IMR-90 (cell line): Measurements from ENCODE around the gene OR2A12. TPM values are rescaled to one million over a fixed set of nuclear protein-coding genes. Genes with fewer than 3 reads are reported as not detected.

Experiments
- ATAC-seq: fragments of 200-7000 bp; cut with Tn5 transposase; 2 replicates; pipeline ENCODE4 v1.9.1; 2020; ENCODE audit warnings: low read depth, mild to moderate bottlenecking, moderate library complexity
- BruUV-seq: library from RNA; stranded (reverse); fragments of 400-500 nt; replicated peaks from 2 replicates; lab custom pipeline; 2021; lab: Mats Ljungman, UMichigan
- CTCF ChIA-PET: fragments of 300-600 bp; formaldehyde crosslinking; extraction: SDS; loops from one replicate; lab custom pipeline; 2021; ENCODE audit warnings: antibody characterized with exemption; lab: Yijun Ruan, JAX
- POLR2A ChIA-PET: fragments of 300-600 bp; sonication (Branson Sonifier 250); formaldehyde crosslinking; loops from one replicate; lab custom pipeline; 2022; ENCODE audit warnings: antibody characterized with exemption; ENCODE audit not compliant: unreplicated experiment; lab: Charles Lee
- DNase-seq: peaks from one replicate; pipeline ENCODE4 v3.0.0; 2013
- H2AFZ ChIP-seq: replicated peaks from 2 replicates; pipeline ENCODE3; 2013; ENCODE audit warnings: low read length, mild to moderate bottlenecking; ENCODE audit not compliant: poor library complexity
- H2AK5ac ChIP-seq: 2 replicates; pipeline ENCODE4 v1.6.1; 2013; ENCODE audit warnings: low read depth, low read length, inconsistent platforms
- H2AK9ac ChIP-seq: replicated peaks from 2 replicates; pipeline ENCODE3; 2013; ENCODE audit warnings: mild to moderate bottlenecking, low read depth, low read length, moderate library complexity; ENCODE audit not compliant: poor library complexity
- H2BK120ac ChIP-seq: 2 replicates; pipeline ENCODE4 v1.6.1; 2013; ENCODE audit warnings: low read depth, low read length, inconsistent platforms
- H2BK15ac ChIP-seq: 3 replicates; pipeline ENCODE4 v1.6.1; 2013; ENCODE audit warnings: low read depth, low read length, inconsistent platforms
- H2BK20ac ChIP-seq: 2 replicates; pipeline ENCODE4 v1.6.1; 2013; ENCODE audit warnings: low read depth, mild to moderate bottlenecking, inconsistent platforms, low read length, moderate library complexity
- H2BK5ac ChIP-seq: 2 replicates; pipeline ENCODE4 v1.6.1; 2013; ENCODE audit warnings: mild to moderate bottlenecking, low read depth, low read length, inconsistent platforms; ENCODE audit not compliant: poor library complexity, severe bottlenecking
- H3K14ac ChIP-seq: replicated peaks from 2 replicates; pipeline ENCODE4 v1.6.1; 2013; ENCODE audit warnings: low read depth, low read length, inconsistent platforms
- H3K18ac ChIP-seq: 2 replicates; pipeline ENCODE4 v1.6.1; 2013; ENCODE audit warnings: low read depth, low read length, control low read depth
- H3K23ac ChIP-seq: 2 replicates; pipeline ENCODE4 v1.6.1; 2013; ENCODE audit warnings: low read depth, low read length, inconsistent platforms
- H3K27ac ChIP-seq: 2 replicates; pipeline ENCODE4 v1.5.1; 2013; ENCODE audit warnings: mild to moderate bottlenecking, control low read depth, low read length; ENCODE audit not compliant: insufficient read depth
- H3K27me3 ChIP-seq: 2 replicates; pipeline ENCODE4 v1.6.1; 2013; ENCODE audit warnings: low read length; ENCODE audit not compliant: control insufficient read depth, insufficient read depth
- H3K36me3 ChIP-seq: 2 replicates; pipeline ENCODE4 v1.6.1; 2013; ENCODE audit warnings: low read length, mixed read lengths; ENCODE audit not compliant: control insufficient read depth, insufficient read depth
- H3K4ac ChIP-seq: 2 replicates; pipeline ENCODE4 v1.6.1; 2013; ENCODE audit warnings: low read depth, low read length, inconsistent platforms
- H3K4me1 ChIP-seq: 2 replicates; pipeline ENCODE4 v1.6.1; 2013; ENCODE audit warnings: low read length, mixed read lengths; ENCODE audit not compliant: control insufficient read depth, insufficient read depth
- H3K4me2 ChIP-seq: 2 replicates; pipeline ENCODE4 v1.6.1; 2013; ENCODE audit warnings: low read depth, mild to moderate bottlenecking, control low read depth, low read length, moderate library complexity
- H3K4me3 ChIP-seq: 2 replicates; pipeline ENCODE4 v1.5.1; 2013; ENCODE audit warnings: low read depth, mild to moderate bottlenecking, control low read depth, low read length, moderate library complexity; ENCODE audit not compliant: insufficient read depth
- H3K56ac ChIP-seq: 2 replicates; pipeline ENCODE4 v1.6.1; 2013; ENCODE audit warnings: low read length, inconsistent platforms; ENCODE audit not compliant: insufficient read depth; ENCODE audit errors: extremely low read depth
- H3K79me1 ChIP-seq, 2 experiments: 2 replicates each; pipeline ENCODE4 v1.6.1; 2013; ENCODE audit warnings: low read length in 2 of 2, inconsistent platforms in 1 of 2, low read depth in 1 of 2
- H3K9ac ChIP-seq: 2 replicates; pipeline ENCODE4 v1.6.1; 2013; ENCODE audit warnings: low read depth, low read length, control low read depth
- H3K9me1 ChIP-seq: 2 replicates; pipeline ENCODE4 v1.6.1; 2013; ENCODE audit warnings: low read length, inconsistent platforms; ENCODE audit not compliant: insufficient read depth
- H3K9me3 ChIP-seq: 2 replicates; pipeline ENCODE4 v1.6.1; 2013; ENCODE audit warnings: low read length; ENCODE audit not compliant: control insufficient read depth, insufficient read depth
- H4K20me1 ChIP-seq: 2 replicates; pipeline ENCODE4 v1.6.1; 2013; ENCODE audit warnings: low read length, inconsistent platforms; ENCODE audit not compliant: insufficient read depth
- H4K5ac ChIP-seq: 2 replicates; pipeline ENCODE4 v1.6.1; 2013; ENCODE audit warnings: mild to moderate bottlenecking, low read depth, low read length, control low read depth
- H4K8ac ChIP-seq, 2 experiments: 2 replicates each; pipeline ENCODE4 v1.6.1; 2013; ENCODE audit warnings: low read depth in 2 of 2, low read length in 2 of 2, control low read depth in 1 of 2, inconsistent platforms in 1 of 2
- H4K91ac ChIP-seq: 2 replicates; pipeline ENCODE4 v1.6.1; 2013; ENCODE audit warnings: low read depth, low read length, inconsistent platforms; ENCODE audit not compliant: insufficient read depth
- CEBPB ChIP-seq: IDR thresholded peaks from 2 replicates; pipeline ENCODE4 v1.6.1; 2012; ENCODE audit warnings: low read depth, low read length, improper control_type of control experiment
- CTCF ChIP-seq: conservative IDR thresholded peaks from 2 replicates; pipeline ENCODE4 v1.5.1; 2012; ENCODE audit warnings: mild to moderate bottlenecking, low read depth, low read length, improper control_type of control experiment
- FOS ChIP-seq: fragments of 150-350 bp; IDR thresholded peaks from 2 replicates; pipeline ENCODE4 v1.6.1; 2016; ENCODE audit warnings: low read depth, low read length
- MAFK ChIP-seq: IDR thresholded peaks from 2 replicates; pipeline ENCODE4 v1.6.1; 2012; ENCODE audit warnings: low read depth, low read length, improper control_type of control experiment
- NFE2L2 ChIP-seq: fragments of 150-350 bp; IDR thresholded peaks from 2 replicates; pipeline ENCODE4 v1.6.1; 2016; ENCODE audit warnings: low read depth, mild to moderate bottlenecking, low read length
- POLR2A ChIP-seq: IDR thresholded peaks from 2 replicates; pipeline ENCODE4 v1.6.1; 2012; ENCODE audit warnings: mild to moderate bottlenecking, low read depth, low read length
- RAD21 ChIP-seq: IDR thresholded peaks from 2 replicates; pipeline ENCODE4 v1.6.1; 2012; ENCODE audit warnings: low read length, improper control_type of control experiment
- RFX5 ChIP-seq: IDR thresholded peaks from 2 replicates; pipeline ENCODE4 v1.8.0; 2012; ENCODE audit warnings: low read depth, mild to moderate bottlenecking, low read length, moderate library complexity
- USF2 ChIP-seq: fragments of 150-350 bp; IDR thresholded peaks from 2 replicates; pipeline ENCODE4 v1.6.1; 2017; ENCODE audit warnings: mild to moderate bottlenecking, antibody characterized with exemption, low read length, low read depth
- WGBS, 2 experiments: methylation state at CpG; one replicate each; pipeline versions ENCODE4 v1.1.5 to v1.1.7; 2013; ENCODE audit warnings: missing lambda C conversion rate in 2 of 2; ENCODE audit not compliant: insufficient read length in 1 of 2; ENCODE audit errors: extremely low coverage in 2 of 2; 5-methylcytosine and 5-hydroxymethylcytosine counted together
- dilution Hi-C: fragments of 300-500 bp; cut with HindIII; formaldehyde crosslinking; loops from one replicate; pipeline ENCODE4 v1.14.3; 2018; ENCODE audit warnings: low sequenced_read_pairs; ENCODE audit not compliant: unreplicated experiment
- in situ Hi-C: fragments of 300-500 bp; cut with MboI; formaldehyde crosslinking; loops from 3 replicates; pipeline ENCODE4 v1.14.3; 2019; ENCODE audit warnings: low sequenced_read_pairs, inconsistent platforms, mixed read lengths
- intact Hi-C: fragments of 100-400 bp; cut with micrococcal nuclease; formaldehyde crosslinking; loops from 2 replicates; pipeline ENCODE4 v1.10.0; 2022
- polyA plus RNA-seq, 3 experiments: library from polyadenylated mRNA; depleted of rRNA; stranded (reverse); fragments of >200 nt; gene quantifications; 2 replicates each; pipeline ENCODE4 v1.2.3, GENCODE V29; 2012; ENCODE audit warnings: low replicate concordance in 1 of 3
- total RNA-seq: library from RNA; depleted of rRNA; stranded (reverse); fragments of >200 nt; gene quantifications from 2 replicates; pipeline ENCODE4 v1.2.3, GENCODE V29; 2012
- TF ChIP-seq, protein P1 (sequence below): fragments of 150-350 bp; IDR thresholded peaks from 2 replicates; pipeline ENCODE4 v1.6.1; 2016; ENCODE audit warnings: low read depth, mild to moderate bottlenecking, low read length, moderate library complexity, borderline replicate concordance

OR2A12 gene
- total and polyA plus RNA-seq, 2 of the 4 experiments (the other 2 are of a cell fraction) = not detected

DNA sequence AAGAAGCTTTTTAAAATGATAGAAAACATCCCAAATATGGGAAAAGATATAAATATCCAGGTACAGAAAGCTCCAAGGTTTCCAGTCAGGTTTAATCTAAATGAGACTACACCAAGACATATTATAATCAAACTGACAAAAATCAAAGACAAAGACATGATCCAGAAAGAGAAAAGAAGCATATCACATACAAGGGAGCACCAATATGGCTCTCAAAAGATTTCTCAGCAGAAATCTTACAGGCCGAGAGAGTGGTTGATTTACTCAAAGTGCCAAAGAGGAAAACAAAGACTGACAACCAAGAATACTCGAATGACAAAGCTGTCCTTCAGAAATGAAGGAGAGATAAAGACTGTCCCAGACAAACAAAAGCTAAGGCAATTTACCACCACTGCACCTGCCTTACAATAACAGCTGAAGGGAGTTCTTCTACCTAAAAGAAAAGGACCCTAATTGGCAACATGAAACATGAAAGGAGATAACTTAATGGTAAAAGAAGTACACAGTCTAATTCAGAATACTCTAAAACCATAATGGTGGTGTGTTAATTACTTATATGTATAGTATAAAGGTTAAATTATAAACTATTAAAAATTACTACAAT, 62.2 kb downstream of the OR2A12 start:
- no peak overlapping the region for H2BK20ac ChIP-seq
- DNase-seq (no peak), ATAC-seq (no peak)
- no peaks in the 10 kb centered on the region for H3K36me3 ChIP-seq
- no peaks in the 10 kb centered on the region for H3K4me1 ChIP-seq
- dilution Hi-C loops (no loop called here), in situ Hi-C loops (no loop called here), intact Hi-C loops (no loop called here)
- BruUV-seq = no TSS peak
- H2BK5ac ChIP-seq = no peak overlapping the region
- H3K4me2 ChIP-seq = no peak overlapping the region
- POLR2A ChIA-PET = no interaction called here
- no peak overlapping the region for H2BK120ac ChIP-seq
- no peaks in the 10 kb centered on the region for H3K79me1 ChIP-seq
- no peaks in the 10 kb centered on the region for H4K20me1 ChIP-seq
- H3K18ac ChIP-seq = no peak overlapping the region
- H3K4ac ChIP-seq = no peak overlapping the region
- CTCF ChIA-PET = no interaction called here
- H4K91ac ChIP-seq = no peak overlapping the region
- no peak overlapping the region for H2BK15ac ChIP-seq
- no peak overlapping the region for H2AK5ac ChIP-seq
- H3K9me3 ChIP-seq = peaks cover 7% of the 10 kb centered on the region
- H4K5ac ChIP-seq = no peak overlapping the region
- H3K9me1 ChIP-seq = no peaks in the 10 kb centered on the region
- WGBS, 2 experiments = no CpG with 5 or more reads among the region's 2 CpGs
- H3K27ac ChIP-seq = no peak overlapping the region
- H3K9ac ChIP-seq = no peak overlapping the region
- no peak for TF ChIP-seq MAFK
- TF ChIP-seq RFX5 = no peak
- no peak for TF ChIP-seq RAD21
- no peak for TF ChIP-seq POLR2A
- no peak for TF ChIP-seq NFE2L2
- no peak for TF ChIP-seq CEBPB
- no peak for TF ChIP-seq FOS
- no peak for TF ChIP-seq USF2
- TF ChIP-seq CTCF = no peak
- TF ChIP-seq, protein P1, sequence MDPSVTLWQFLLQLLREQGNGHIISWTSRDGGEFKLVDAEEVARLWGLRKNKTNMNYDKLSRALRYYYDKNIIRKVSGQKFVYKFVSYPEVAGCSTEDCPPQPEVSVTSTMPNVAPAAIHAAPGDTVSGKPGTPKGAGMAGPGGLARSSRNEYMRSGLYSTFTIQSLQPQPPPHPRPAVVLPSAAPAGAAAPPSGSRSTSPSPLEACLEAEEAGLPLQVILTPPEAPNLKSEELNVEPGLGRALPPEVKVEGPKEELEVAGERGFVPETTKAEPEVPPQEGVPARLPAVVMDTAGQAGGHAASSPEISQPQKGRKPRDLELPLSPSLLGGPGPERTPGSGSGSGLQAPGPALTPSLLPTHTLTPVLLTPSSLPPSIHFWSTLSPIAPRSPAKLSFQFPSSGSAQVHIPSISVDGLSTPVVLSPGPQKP = no peak
- H3K56ac ChIP-seq = no peak overlapping the region
- H4K8ac ChIP-seq = no peak overlapping the region
- no peak overlapping the region for H2AFZ ChIP-seq
- no peak overlapping the region for H3K14ac ChIP-seq
- no peaks in the 10 kb centered on the region for H3K27me3 ChIP-seq
- H3K4me3 ChIP-seq = no peak overlapping the region
- no peak overlapping the region for H2AK9ac ChIP-seq
- no peak overlapping the region for H3K23ac ChIP-seq
